NOMO-1 (cell line): ENCODE data around the gene SLC7A5.
A peak's percentile ranks its signal among the peaks of the same experiment; 100 is the strongest.
"Not testable (repeated sequence)": the region's sequence is repeated elsewhere in the genome, so short reads cannot be mapped to it uniquely, and the experiment has no call there.

ENCODE experiments used
- DNase-seq, 2 experiments: peaks; one replicate each; lab custom pipeline; 2025; ENCODE audit not compliant: unreplicated experiment in 2 of 2; lab: John Stamatoyannopoulos, UW

SLC7A5 gene

GRCh38 chr16:87862597-87863326 is 6.5 kb downstream of the SLC7A5 start:
- DNase-seq, result not testable (repeated sequence)

- DNase-seq, result not testable (repeated sequence)
Measured at GRCh38 chr16:87861300-87862099, 7.8 kb downstream of the SLC7A5 start.

- no peak for DNase-seq
Measured at GRCh38 chr16:87860553-87861299, 8.6 kb downstream of the SLC7A5 start.

DNA sequence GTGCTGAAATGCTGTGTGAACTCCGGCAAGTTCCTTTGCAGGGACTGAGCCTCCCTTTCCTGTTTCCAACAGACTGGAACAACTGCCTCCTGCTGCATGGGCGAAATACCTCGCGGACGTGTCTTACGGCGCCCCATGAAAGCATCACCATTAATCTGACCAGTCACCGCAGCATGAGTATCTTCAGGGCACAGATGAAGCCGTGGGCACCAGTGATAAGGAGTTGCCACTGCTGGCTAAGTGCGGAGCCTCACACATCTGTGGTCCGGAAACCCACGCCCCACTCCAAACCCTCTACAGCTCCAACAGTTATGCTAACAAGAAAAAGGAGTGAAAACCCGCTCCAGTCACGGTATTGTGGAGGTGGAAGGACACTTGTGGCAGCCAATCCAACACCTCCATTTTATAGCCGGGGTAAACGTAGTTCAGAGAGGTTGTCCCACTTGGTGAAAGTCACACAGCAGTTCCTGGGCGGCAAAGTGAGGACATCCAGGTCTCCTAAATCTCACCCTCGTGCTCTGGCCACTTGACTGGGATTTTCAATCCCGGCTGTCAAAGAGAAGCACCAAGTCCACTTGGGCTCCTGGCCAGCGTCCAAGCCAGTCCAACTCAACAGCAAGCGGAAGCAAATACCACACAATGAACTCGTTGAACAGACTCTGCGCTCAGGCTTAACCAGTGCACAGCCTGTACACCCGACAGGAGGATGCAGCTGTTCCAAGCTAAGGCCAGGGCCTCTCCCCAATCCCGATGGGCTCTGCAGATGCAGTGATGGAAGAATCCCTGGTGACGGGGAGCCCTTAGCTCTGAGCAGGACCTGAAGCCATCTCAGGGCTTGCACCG is 10.9 kb downstream of the SLC7A5 start:
- not testable (repeated sequence) for DNase-seq

GRCh38 chr16:87856791-87857228 is 12.5 kb downstream of the SLC7A5 start:
- no peak for DNase-seq

DNA sequence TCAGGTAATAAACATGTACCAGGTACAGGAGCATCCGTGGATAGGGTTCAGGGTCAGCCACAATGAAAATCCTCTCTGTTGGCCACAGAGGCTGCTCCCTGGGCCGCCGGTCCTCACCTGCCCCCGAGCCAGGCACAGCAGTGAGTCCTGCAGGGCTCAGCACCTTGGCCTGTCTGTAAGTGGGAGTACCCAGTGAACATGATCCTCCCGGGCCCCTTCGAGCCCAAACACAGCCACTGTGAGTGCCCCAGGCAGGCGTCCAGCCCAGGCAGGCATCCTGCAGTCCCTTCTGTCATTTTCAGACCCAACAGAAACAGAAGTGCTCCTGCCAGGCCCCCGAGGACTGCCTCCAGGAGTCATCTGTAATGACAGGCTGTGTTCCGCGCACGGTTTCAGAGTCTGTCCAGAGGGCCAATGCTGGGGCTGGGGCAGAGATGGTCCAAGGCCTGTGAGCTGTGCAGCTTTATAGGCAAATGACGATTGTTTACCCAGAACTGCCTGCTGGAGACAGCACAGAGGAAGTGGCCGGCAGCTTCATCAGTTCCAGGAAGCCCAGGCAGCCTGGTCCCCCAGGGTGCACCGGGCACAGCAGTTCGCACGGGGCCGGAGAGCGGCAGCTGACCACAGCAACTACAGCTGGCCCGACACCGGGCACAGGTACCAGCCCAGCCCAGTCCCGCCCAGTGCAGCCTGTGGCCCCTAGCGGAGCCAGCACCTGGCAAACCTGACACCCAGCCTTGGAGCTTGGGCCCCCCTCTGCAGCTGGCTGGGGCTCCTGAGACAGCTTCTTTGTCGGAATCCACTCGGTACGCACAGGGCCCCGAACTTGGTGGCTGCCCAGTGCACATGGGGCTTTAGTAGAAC is 13.2 kb downstream of the SLC7A5 start:
- no peak for DNase-seq

- no peak for DNase-seq
Measured at GRCh38 chr16:87854907-87855683, 14.2 kb downstream of the SLC7A5 start.

- no peak for DNase-seq
Measured at GRCh38 chr16:87854053-87854906, 15.0 kb downstream of the SLC7A5 start.

GRCh38 chr16:87853411-87854052 is 15.8 kb downstream of the SLC7A5 start:
- DNase-seq, result peak; percentile 89 to 90

- no peak for DNase-seq
Measured at GRCh38 chr16:87851601-87852000, 17.7 kb downstream of the SLC7A5 start.

- DNase-seq, result no peak
Measured at GRCh38 chr16:87851141-87851587, 18.1 kb downstream of the SLC7A5 start.

- peak; percentile 7 to 25 for DNase-seq
Measured at GRCh38 chr16:87850009-87851006, 19.0 kb downstream of the SLC7A5 start.

DNA sequence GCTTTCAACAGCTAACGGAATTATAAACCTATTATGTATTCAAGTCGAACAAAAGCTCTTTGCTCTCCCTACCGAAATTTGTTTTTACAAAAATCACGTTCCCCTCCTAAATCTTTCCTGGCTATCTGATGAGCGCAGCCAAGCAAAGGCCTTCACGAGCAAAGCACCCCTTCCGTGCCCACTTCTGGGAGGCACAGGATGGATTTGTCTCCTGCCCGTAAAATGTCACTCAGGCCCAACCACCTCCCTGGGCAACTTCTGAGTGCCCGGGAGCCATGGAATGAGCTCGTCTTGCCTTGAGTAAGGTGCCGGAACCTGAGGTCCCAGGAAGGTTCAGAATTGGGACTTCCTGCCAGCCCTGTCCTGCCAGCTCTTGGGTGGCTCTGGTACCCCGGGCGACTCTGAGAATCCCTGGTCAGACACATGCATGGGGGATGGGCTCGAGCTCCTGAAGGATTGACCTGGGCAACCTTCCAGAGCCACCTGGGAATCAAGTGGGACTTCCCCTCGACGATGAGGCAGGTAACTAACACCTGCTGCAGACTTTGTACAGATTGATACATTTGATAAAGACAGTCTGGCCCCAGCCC is 19.8 kb downstream of the SLC7A5 start:
- no peak for DNase-seq

DNA sequence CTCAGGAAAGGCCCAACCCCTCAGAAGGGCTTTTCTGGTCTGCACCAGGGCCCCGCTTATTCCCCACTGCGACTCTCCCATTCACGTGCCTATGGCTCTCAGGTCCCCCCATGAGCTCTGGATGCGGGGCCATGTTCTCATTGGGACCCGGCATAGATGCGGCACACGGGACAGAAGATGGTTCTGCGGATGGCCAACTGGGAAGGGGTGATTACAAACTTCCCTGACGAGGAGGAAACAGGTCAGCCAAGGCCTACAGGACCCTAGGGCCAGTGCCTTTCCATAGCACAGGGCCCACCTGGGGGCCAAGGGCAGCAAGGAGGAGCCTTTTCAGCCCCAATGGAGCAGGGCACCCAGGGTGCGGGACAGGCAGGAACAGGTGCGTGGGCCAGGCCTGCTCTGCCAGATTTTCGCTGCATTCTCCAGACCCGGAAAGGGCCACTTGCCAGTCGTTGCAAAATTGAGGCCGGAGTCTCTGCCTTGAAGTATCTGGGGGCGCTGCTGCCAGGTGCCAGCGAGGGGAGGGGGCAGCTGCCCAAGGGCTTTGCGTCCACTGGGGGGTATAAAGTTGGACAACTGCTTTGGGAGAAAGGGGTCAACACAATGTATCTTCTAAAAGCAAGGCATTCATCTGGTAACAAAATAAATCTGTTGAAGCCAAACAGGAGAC is 20.5 kb downstream of the SLC7A5 start:
- DNase-seq, result no peak
